Bone marrow (tissue), 2 donors: ENCODE results near the gene SETMAR.

Experiments
- DNase-seq, 2 donors: peaks; one replicate each; lab custom pipeline; 2025; lab: John Stamatoyannopoulos, UW

SETMAR gene

GRCh38 chr3:4351164-4351855 is 48.1 kb downstream of the SETMAR start:
- peak in 1 of 2 donors; percentile 53 for DNase-seq

GRCh38 chr3:4351872-4352271 is 48.7 kb downstream of the SETMAR start:
- no peak for DNase-seq

- DNase-seq = no peak
These were observed 52.4 kb downstream of the SETMAR start for GRCh38 chr3:4355401-4356219.

- DNase-seq = no peak
These were observed 53.0 kb downstream of the SETMAR start for GRCh38 chr3:4356220-4356540.

- DNase-seq = no peak
These were observed 53.6 kb downstream of the SETMAR start for GRCh38 chr3:4356546-4357410.

GRCh38 chr3:4358273-4358672 is 55.1 kb downstream of the SETMAR start:
- DNase-seq = no peak

GRCh38 chr3:4359805-4360502 is 56.8 kb downstream of the SETMAR start:
- DNase-seq = no peak

- no peak for DNase-seq
These were observed 57.6 kb downstream of the SETMAR start for GRCh38 chr3:4360817-4361216.

GRCh38 chr3:4362523-4362922 is 59.4 kb downstream of the SETMAR start:
- DNase-seq = no peak
